ENCODE results near the gene PLD1.

Gene PLD1

DNA sequence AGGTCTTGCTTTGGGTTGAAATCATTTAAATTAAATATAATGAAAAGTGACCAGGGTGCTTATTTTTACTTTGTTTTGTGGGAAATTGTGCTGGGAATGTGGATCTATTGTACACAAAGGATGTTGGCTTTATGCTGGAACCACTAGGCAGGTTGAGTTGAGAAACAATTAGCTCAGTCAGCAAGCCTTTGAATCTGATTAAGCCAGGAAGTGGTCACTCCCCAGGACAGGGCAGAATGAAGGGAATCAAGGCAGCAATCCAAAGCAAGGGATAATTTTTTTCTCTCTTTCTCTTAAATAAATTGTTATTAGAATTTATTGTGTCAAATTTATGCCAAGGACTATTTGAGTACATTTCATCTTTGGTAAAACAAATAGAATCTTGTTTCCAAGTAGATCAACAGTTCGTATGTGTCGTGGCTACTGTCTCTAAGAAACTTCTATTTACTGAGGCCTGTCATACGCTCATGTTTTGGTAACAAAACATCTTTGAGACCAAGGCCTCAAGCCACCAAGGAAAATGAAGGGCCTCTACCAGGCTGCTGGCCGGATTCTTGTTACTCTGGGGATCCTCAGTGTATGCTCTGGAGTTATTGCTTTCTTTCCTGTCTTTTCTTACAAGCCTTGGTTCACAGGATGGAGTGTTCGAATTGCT is 32.7 kb upstream of the PLD1 start, which contains the start of gene TMEM212:
TMEM212 (plus strand) TSS at position 486 of the 655 bp plus-strand sequence; CDS start at position 521, 35 bp downstream.
- no peak for DNase-seq (ENCODE audit: low read depth)
- TF ChIP-seq, protein P1, sequence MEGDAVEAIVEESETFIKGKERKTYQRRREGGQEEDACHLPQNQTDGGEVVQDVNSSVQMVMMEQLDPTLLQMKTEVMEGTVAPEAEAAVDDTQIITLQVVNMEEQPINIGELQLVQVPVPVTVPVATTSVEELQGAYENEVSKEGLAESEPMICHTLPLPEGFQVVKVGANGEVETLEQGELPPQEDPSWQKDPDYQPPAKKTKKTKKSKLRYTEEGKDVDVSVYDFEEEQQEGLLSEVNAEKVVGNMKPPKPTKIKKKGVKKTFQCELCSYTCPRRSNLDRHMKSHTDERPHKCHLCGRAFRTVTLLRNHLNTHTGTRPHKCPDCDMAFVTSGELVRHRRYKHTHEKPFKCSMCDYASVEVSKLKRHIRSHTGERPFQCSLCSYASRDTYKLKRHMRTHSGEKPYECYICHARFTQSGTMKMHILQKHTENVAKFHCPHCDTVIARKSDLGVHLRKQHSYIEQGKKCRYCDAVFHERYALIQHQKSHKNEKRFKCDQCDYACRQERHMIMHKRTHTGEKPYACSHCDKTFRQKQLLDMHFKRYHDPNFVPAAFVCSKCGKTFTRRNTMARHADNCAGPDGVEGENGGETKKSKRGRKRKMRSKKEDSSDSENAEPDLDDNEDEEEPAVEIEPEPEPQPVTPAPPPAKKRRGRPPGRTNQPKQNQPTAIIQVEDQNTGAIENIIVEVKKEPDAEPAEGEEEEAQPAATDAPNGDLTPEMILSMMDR (IDR thresholded peaks at IDR 0.05; ENCODE audit: insufficient read depth, low read depth, low read length, missing control alignments), result no peak
- H3K4me3 ChIP-seq (ENCODE audit: low read length), result no peak within 1 kb of the TSS

DNA sequence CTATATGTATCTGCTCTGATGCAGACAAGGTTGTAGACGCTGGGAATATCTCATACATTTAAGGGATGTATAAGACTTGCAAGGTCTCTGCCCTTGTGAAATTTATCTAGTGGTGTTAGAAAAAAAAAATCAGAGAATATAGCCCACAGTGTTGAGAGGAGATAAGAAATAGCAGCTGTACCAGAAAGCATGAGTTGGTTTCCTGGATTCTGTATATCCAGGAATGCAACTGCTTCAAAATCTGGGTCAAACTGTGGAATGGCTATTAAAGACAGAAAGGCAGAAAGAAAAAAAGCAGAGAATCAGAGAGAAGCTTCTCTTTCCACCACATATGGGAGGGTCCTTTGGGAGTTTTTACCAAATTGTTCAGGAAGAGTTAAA is 31.3 kb upstream of the PLD1 start:
- H3K4me3 ChIP-seq (ENCODE audit: low read length), result no peak overlapping the region
- DNase-seq (ENCODE audit: low read depth), result no peak
- TF ChIP-seq, protein P1 (IDR thresholded peaks at IDR 0.05; ENCODE audit: insufficient read depth, low read depth, low read length, missing control alignments), result no peak

DNA sequence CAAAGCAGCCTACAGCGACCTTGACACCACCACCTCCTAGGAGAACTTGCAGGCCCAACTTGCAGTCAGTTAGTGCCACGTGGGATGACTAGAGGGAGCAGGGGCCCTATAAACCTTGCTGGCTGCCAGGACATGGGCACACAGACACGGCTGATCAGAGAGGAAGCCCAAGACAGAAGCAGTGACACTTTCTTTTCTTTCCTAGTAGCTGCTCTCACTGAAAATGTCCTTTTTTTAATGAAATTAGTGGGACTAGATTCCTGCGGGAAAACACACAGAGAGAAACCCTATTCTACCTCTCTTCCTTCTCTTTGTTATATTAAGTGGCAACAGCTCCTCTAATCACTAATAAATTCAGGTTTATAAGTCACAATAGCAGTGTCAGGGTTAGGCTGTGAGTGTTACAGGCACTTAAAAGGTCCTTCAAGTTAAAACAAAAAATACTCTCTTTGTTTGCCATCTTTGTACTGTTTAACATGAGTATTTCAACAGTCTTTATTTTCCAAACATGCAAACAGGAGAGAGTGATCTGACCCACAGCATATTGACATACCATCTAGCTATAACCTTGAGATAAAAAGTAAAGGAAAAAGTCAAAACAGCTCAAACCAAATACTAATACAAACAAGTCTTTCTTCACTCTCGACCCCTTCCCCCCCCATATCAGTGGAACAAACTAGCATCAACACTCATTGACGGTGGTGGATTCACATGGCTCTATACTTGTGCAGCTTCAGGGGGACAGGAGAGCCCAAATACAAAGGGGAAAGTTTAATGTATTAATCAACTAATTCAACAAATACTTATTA is 30.7 kb upstream of the PLD1 start:
- DNase-seq (ENCODE audit: low read depth), result no peak
- no peak overlapping the region for H3K4me3 ChIP-seq (ENCODE audit: low read length)
- TF ChIP-seq, protein P1 (IDR thresholded peaks at IDR 0.05; ENCODE audit: insufficient read depth, low read depth, low read length, missing control alignments), result no peak

DNA sequence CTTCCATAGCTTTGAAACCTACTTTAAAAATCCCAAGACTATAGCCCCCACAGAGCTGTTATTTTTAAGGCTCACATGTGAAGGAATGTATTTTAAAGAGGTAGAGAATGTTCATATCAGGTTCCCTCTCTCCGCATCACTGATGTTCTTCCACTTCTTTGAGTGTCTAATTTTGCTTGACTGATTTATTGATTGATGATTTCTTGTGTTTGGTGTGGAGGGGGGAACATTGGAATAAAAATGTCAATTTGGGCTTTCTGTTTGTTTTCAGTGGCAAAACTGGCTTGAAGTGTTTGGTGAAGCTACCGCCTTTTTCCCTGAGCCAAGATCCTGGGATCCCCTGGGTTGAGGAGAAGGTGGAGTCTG is 30.1 kb upstream of the PLD1 start:
- TF ChIP-seq, protein P1 (IDR thresholded peaks at IDR 0.05; ENCODE audit: insufficient read depth, low read depth, low read length, missing control alignments), result no peak
- DNase-seq (ENCODE audit: low read depth), result no peak
- H3K4me3 ChIP-seq (ENCODE audit: low read length), result no peak overlapping the region

DNA sequence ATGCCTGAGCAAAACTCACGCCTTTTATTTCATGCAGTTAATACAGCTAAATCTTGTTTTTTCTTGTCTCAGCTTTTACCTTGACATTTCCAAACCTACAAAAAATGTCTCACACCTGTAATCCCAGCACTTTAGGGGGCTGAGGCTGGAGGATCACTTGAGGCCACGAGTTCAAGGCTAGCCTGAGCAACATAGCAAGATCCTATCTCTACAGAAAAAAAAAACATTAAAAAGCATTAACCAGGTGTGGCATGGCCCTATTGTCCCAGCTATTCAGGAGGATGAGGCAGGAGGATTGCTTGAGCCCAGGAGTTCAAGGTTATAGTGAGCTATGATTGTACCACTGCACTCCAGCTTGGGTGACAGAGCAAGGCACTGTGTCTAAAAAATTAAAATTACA is 29.0 kb upstream of the PLD1 start:
- TF ChIP-seq, protein P1 (IDR thresholded peaks at IDR 0.05; ENCODE audit: insufficient read depth, low read depth, low read length, missing control alignments), result no peak
- no peak for DNase-seq (ENCODE audit: low read depth)
- H3K4me3 ChIP-seq (ENCODE audit: low read length), result no peak overlapping the region

DNA sequence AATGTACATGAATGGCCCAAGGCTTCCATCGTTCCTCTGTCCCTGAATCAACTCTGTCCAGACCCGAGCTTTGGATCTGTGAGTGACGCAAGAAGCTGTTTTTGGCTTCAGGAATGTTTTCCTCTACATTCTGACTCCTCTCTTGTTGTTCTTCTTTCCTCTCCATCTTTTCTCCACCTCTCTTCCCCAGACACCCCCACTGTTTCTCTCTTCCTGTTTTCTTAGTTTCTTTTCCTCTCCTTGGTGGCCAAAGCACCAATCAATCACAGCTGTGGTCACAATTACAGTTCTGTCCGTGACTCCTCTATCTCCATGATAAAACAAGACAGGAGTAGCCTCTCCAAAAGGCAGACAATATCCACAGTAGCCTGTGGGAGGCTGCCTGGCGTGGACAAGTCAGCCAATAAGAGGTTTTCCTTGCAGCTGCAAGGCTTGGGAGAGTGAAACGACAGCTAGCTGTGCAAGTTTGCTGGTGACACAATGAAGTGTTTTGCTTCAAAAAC is 28.0 kb upstream of the PLD1 start:
- TF ChIP-seq, protein P1 (IDR thresholded peaks at IDR 0.05; ENCODE audit: insufficient read depth, low read depth, low read length, missing control alignments), result no peak
- no peak overlapping the region for H3K4me3 ChIP-seq (ENCODE audit: low read length)
- DNase-seq (ENCODE audit: low read depth), result no peak

Measured in epithelial cell of esophagus (primary cell).